H1 (cell line): ENCODE data around the gene MYL3. TPM values are rescaled to one million over a fixed set of nuclear protein-coding genes. Genes with fewer than 3 reads are reported as not detected.

ENCODE experiments used
- ATF3 ChIP-seq: IDR thresholded peaks from 2 replicates; pipeline ENCODE4 v1.6.1; 2011; ENCODE audit warnings: low read depth, mild to moderate bottlenecking, low read length; ENCODE audit not compliant: insufficient read depth
- CBX8 ChIP-seq: fragments of 300-800, 300-1000 bp; sonication (generic); IDR thresholded peaks from 2 replicates; pipeline ENCODE4 v1.7.1; 2016; ENCODE audit warnings: low read depth, low read length, borderline replicate concordance
- FOSL1 ChIP-seq: IDR thresholded peaks from 2 replicates; pipeline ENCODE4 v1.6.1; 2011; ENCODE audit warnings: mild to moderate bottlenecking, low read depth, low read length, moderate library complexity; ENCODE audit not compliant: insufficient read depth
- KDM4A ChIP-seq: IDR thresholded peaks from one replicate; pipeline ENCODE4 v1.7.1; 2012; ENCODE audit warnings: low read depth, mild to moderate bottlenecking, moderate library complexity, low read length, inconsistent platforms; ENCODE audit not compliant: severe bottlenecking
- MAX ChIP-seq: IDR thresholded peaks from 2 replicates; pipeline ENCODE4 v1.6.1; 2012; ENCODE audit warnings: inconsistent platforms
- RBBP5 ChIP-seq: IDR thresholded peaks from 2 replicates; pipeline ENCODE4 v1.7.1; 2012; ENCODE audit warnings: low read depth, mild to moderate bottlenecking, inconsistent platforms, low read length, moderate library complexity, borderline replicate concordance
- TBP ChIP-seq: IDR thresholded peaks from 2 replicates; pipeline ENCODE4 v1.6.1; 2011; ENCODE audit warnings: low read depth, low read length, improper control_type of control experiment
- polyA plus RNA-seq, 7 experiments: library from polyadenylated mRNA; depleted of rRNA in 3 of 7; stranded (reverse) in 5 of 7; unstranded in 2 of 7; fragments of >200 nt in 5 of 7; fragments of 200-250 nt in 2 of 7; gene quantifications; 1 replicate in 5 of 7; 2 replicates in 1 of 7; 4 replicates in 1 of 7; pipeline versions ENCODE4 v1.2.1 to v1.2.3, GENCODE V29; 2011 to 2013; ENCODE audit warnings: missing spikeins in 2 of 7, mixed read lengths in 2 of 7
- total RNA-seq: library from RNA; stranded (reverse); fragmentation: NEBNext Ultra II Directional; extraction: Animal tissue kit (Norgen Biotek cat#: 25700); gene quantifications from 2 replicates; pipeline ENCODE4 v1.2.1, GENCODE V29; 2021

The MYL3 gene
- total and polyA plus RNA-seq, 2 of the 8 experiments (the other 6 are each of a cell fraction or from before 2014, with no cell fraction given), result 0.06 TPM; not detected in 1

GRCh38 chr3:46887980-46888494 is 24.8 kb upstream of the MYL3 start (continued):
- TF ChIP-seq MAX (no peak), KDM4A (no peak), TBP (no peak), FOSL1 (no peak), RBBP5 (no peak), CBX8 (no peak), ATF3 (no peak)
- TF ChIP-seq, all 59 proteins: peak for 0
